HCT116 (cell line): Measurements from ENCODE around the gene COL4A3. TPM values are rescaled to one million over a fixed set of nuclear protein-coding genes. Genes with fewer than 3 reads are reported as not detected.

ENCODE experiments used
- ATAC-seq: fragments of 200-7000 bp; cut with Tn5 transposase; 2 replicates; pipeline ENCODE4 v1.9.1; 2020; ENCODE audit warnings: mild to moderate bottlenecking, moderate library complexity
- BruUV-seq: library from RNA; stranded (reverse); fragments of 400-500 nt; replicated peaks from 2 replicates; lab custom pipeline; 2021; lab: Mats Ljungman, UMichigan
- CTCF ChIA-PET: fragments of 300-600 bp; sonication (Branson Sonifier 250); formaldehyde crosslinking; loops from one replicate; lab custom pipeline; 2021; ENCODE audit warnings: antibody characterized with exemption; lab: Charles Lee
- POLR2A ChIA-PET: fragments of 300-600, 350-600 bp; sonication (Branson Sonifier 250); formaldehyde crosslinking; loops from one replicate; lab custom pipeline; 2021; ENCODE audit warnings: antibody characterized with exemption; lab: Charles Lee
- RAD21 ChIA-PET, 2 experiments: fragments of 300-600 bp; sonication (Branson Sonifier 250); formaldehyde crosslinking; loops; one replicate each; lab custom pipeline; 2023; ENCODE audit warnings: low total read pairs in 2 of 2; ENCODE audit not compliant: uncharacterized antibody in 2 of 2, unreplicated experiment in 2 of 2, low non-redundant PET in 1 of 2; lab: Charles Lee
- DNase-seq: peaks from one replicate; pipeline ENCODE4 v3.0.0-alpha.2; 2010; ENCODE audit warnings: low read depth, low spot score
- H2AFZ ChIP-seq: fragments of 200-600 bp; shearing (Covaris generic), sonication (generic); 2 replicates; pipeline ENCODE4 v1.6.1; 2017; ENCODE audit warnings: low read depth, mixed run types, mixed read lengths, antibody characterized with exemption, low read length; ENCODE audit not compliant: poor library complexity, severe bottlenecking
- H3K27ac ChIP-seq: 2 replicates; pipeline ENCODE4 v1.5.1; 2012; ENCODE audit warnings: low read depth, low read length
- H3K27me3 ChIP-seq: fragments of 200-600 bp; sonication (generic); 2 replicates; pipeline ENCODE4 v1.6.1; 2016; ENCODE audit warnings: mixed run types, low read length, mixed read lengths; ENCODE audit not compliant: insufficient read depth
- H3K36me3 ChIP-seq, 2 experiments: fragments of 200-500 bp in 1 of 2; fragments of 200-600 bp in 1 of 2; sonication (Bioruptor generic) in 1 of 2; sonication (generic) in 1 of 2; 2 replicates each; pipeline versions ENCODE4 v1.5.1 to v1.6.1; 2014 to 2016; ENCODE audit warnings: low read length in 2 of 2, inconsistent platforms in 1 of 2, mixed read lengths in 1 of 2, mixed run types in 1 of 2; ENCODE audit not compliant: insufficient read depth in 2 of 2, control insufficient read depth in 1 of 2
- H3K4me1 ChIP-seq, 2 experiments: fragments of 200-600 bp in 1 of 2; sonication (generic) in 1 of 2; 2 replicates each; pipeline versions ENCODE4 v1.5.1 to v1.6.1; 2012 to 2017; ENCODE audit warnings: low read length in 2 of 2, inconsistent platforms in 1 of 2, mild to moderate bottlenecking in 1 of 2, mixed read lengths in 1 of 2, mixed run types in 1 of 2, moderate library complexity in 1 of 2; ENCODE audit not compliant: insufficient read depth in 2 of 2, control insufficient read depth in 1 of 2
- H3K4me2 ChIP-seq: fragments of 200-600 bp; sonication (generic); 2 replicates; pipeline ENCODE4 v1.6.1; 2017; ENCODE audit warnings: mixed run types, low read length, mixed read lengths
- H3K4me3 ChIP-seq, 2 experiments: fragments of 200-600 bp in 1 of 2; sonication (generic) in 1 of 2; replicated peaks in 1 of 2; 2 replicates each; pipeline ENCODE4 v1.5.1; 2011 to 2016; ENCODE audit warnings: low read length in 2 of 2, control low read depth in 1 of 2, low read depth in 1 of 2, mild to moderate bottlenecking in 1 of 2, mixed read lengths in 1 of 2, mixed run types in 1 of 2
- H3K79me2 ChIP-seq: fragments of 200-600 bp; sonication (generic); 2 replicates; pipeline ENCODE4 v1.6.1; 2017; ENCODE audit warnings: mild to moderate bottlenecking, mixed run types, low read length, moderate library complexity, mixed read lengths; ENCODE audit not compliant: insufficient read depth
- H3K9ac ChIP-seq: fragments of 200-600 bp; sonication (generic); 2 replicates; pipeline ENCODE4 v1.6.1; 2016; ENCODE audit warnings: low read length, mixed read lengths
- H3K9me2 ChIP-seq: fragments of 200-600 bp; sonication (generic), shearing (Covaris generic); 2 replicates; pipeline ENCODE4 v1.6.1; 2017; ENCODE audit warnings: mixed run types, mild to moderate bottlenecking, moderate library complexity; ENCODE audit not compliant: insufficient read depth
- H3K9me3 ChIP-seq, 2 experiments: fragments of 200-500 bp in 1 of 2; fragments of 200-600 bp in 1 of 2; sonication (Bioruptor generic) in 1 of 2; sonication (generic) in 1 of 2; 2 replicates each; pipeline ENCODE4 v1.6.1; 2014 to 2017; ENCODE audit warnings: low read length in 2 of 2, mixed read lengths in 2 of 2, inconsistent platforms in 1 of 2, low read depth in 1 of 2, mild to moderate bottlenecking in 1 of 2, mixed run types in 1 of 2, moderate library complexity in 1 of 2; ENCODE audit not compliant: control insufficient read depth in 1 of 2, insufficient read depth in 1 of 2
- H4K20me1 ChIP-seq: fragments of 200-600 bp; sonication (generic), shearing (Covaris generic); 2 replicates; pipeline ENCODE4 v1.6.1; 2017; ENCODE audit warnings: mixed run types, mild to moderate bottlenecking, moderate library complexity; ENCODE audit not compliant: insufficient read depth
- CBX3 ChIP-seq: IDR thresholded peaks from 2 replicates; pipeline ENCODE4 v1.6.1; 2012; ENCODE audit warnings: low read depth
- CEBPB ChIP-seq: IDR thresholded peaks from 2 replicates; pipeline ENCODE4 v1.6.1; 2012; ENCODE audit warnings: low read depth
- EZH2 ChIP-seq: fragments of 200-600 bp; sonication (generic); IDR thresholded peaks from 2 replicates; pipeline ENCODE4 v1.6.1; 2017; ENCODE audit warnings: antibody characterized with exemption, mixed run types
- JUND ChIP-seq: IDR thresholded peaks from 2 replicates; pipeline ENCODE4 v1.6.1; 2012
- RAD21 ChIP-seq: IDR thresholded peaks from 2 replicates; pipeline ENCODE4 v1.6.1; 2012; ENCODE audit warnings: low read depth, mild to moderate bottlenecking
- REST ChIP-seq: IDR thresholded peaks from 2 replicates; pipeline ENCODE4 v1.6.1; 2012; ENCODE audit warnings: low read depth
- SIN3A ChIP-seq: IDR thresholded peaks from 2 replicates; pipeline ENCODE4 v1.6.1; 2012; ENCODE audit warnings: low read depth
- SRF ChIP-seq: IDR thresholded peaks from 2 replicates; pipeline ENCODE4 v1.6.1; 2012; ENCODE audit warnings: low read depth
- TCF7L2 ChIP-seq: IDR thresholded peaks from 2 replicates; pipeline ENCODE4 v1.7.0; 2011; ENCODE audit warnings: borderline replicate concordance, inconsistent platforms; ENCODE audit not compliant: insufficient read depth, insufficient read length; ENCODE audit errors: extremely low read depth
- YY1 ChIP-seq: IDR thresholded peaks from 2 replicates; pipeline ENCODE4 v1.6.1; 2011; ENCODE audit warnings: low read length, low read depth, moderate library complexity, mild to moderate bottlenecking; ENCODE audit not compliant: insufficient replicate concordance; ENCODE audit errors: extremely low read depth
- ZBTB33 ChIP-seq: IDR thresholded peaks from 2 replicates; pipeline ENCODE4 v1.6.1; 2011; ENCODE audit warnings: mild to moderate bottlenecking, low read length, moderate library complexity; ENCODE audit not compliant: insufficient replicate concordance; ENCODE audit errors: extremely low read depth
- ZFX ChIP-seq: fragments of 450-650 bp; IDR thresholded peaks from 2 replicates; pipeline ENCODE4 v1.6.1; 2017
- intact Hi-C: fragments of 100-400 bp; cut with micrococcal nuclease; formaldehyde crosslinking; loops from 2 replicates; pipeline ENCODE4 v1.10.0; 2022
- total RNA-seq: library from RNA; stranded (reverse); gene quantifications from one replicate; pipeline ENCODE4 v1.2.1, GENCODE V29; 2021; ENCODE audit not compliant: unreplicated experiment
- TF ChIP-seq, protein P1 (sequence below): IDR thresholded peaks from 2 replicates; pipeline ENCODE4 v1.6.1; 2012

The COL4A3 gene
- total RNA-seq, 1 experiment from 2014 or later = 4.9 TPM

DNA sequence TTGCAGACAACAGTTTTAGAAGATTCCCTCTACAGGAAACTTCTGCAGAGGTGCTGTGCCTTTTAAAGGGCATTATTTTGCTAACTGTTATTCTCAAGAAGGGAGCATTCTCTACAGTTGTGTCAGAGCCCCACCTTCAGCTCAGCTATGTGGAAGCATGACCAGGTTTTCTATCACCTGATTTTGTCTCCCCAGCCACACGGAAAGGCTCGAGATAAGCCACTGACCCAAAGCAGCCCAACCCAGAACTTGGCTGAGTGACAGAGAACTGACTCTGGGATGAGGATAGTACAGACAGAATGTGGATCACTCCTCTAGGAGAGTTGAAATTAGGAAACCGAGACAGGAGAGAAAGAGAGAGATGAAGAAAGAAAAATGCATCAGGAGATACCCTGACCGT, 11.1 kb upstream of the COL4A3 start:
- H3K27ac ChIP-seq = no peak overlapping the region
- POLR2A ChIA-PET = no interaction called here
- H3K4me1 ChIP-seq = peaks cover 5 to 29% of the 10 kb centered on the region in 2 experiments; a peak in 3 of 4 replicates
- ATAC-seq (no peak), DNase-seq (no peak)
- TF ChIP-seq CBX3 (no peak), REST (no peak), EZH2 (no peak), SRF (no peak), ZFX (no peak), RAD21 (no peak), TCF7L2 (no peak), YY1 (no peak), CEBPB (no peak), SIN3A (no peak), JUND (no peak), ZBTB33 (no peak)
- TF ChIP-seq, protein P1, sequence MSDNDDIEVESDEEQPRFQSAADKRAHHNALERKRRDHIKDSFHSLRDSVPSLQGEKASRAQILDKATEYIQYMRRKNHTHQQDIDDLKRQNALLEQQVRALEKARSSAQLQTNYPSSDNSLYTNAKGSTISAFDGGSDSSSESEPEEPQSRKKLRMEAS = no peak
- intact Hi-C loops = no loop called here
- H3K9ac ChIP-seq = no peak overlapping the region
- no peaks in the 10 kb centered on the region for H3K79me2 ChIP-seq
- RAD21 ChIA-PET = no interaction called here
- CTCF ChIA-PET = no interaction called here
- no peaks in the 10 kb centered on the region for H3K36me3 ChIP-seq
- H3K9me2 ChIP-seq = no peaks in the 10 kb centered on the region
- no TSS peak for BruUV-seq
- no peaks in the 10 kb centered on the region for H3K9me3 ChIP-seq
- no peaks in the 10 kb centered on the region for H4K20me1 ChIP-seq
- H2AFZ ChIP-seq = no peak overlapping the region
- H3K27me3 ChIP-seq = no peaks in the 10 kb centered on the region
- peak overlapping the region; percentile 42 for H3K4me2 ChIP-seq
- no peak overlapping the region for H3K4me3 ChIP-seq
